Left lung (tissue), 10 donors: ENCODE data around the gene SHC4. TPM values are rescaled to one million over a fixed set of nuclear protein-coding genes. Genes with fewer than 3 reads are reported as not detected.

Experiments used
- ATAC-seq: fragments of 200-7000 bp; cut with Tn5 transposase; one replicate; pipeline ENCODE4 v1.9.1; 2020; ENCODE audit warnings: moderate library complexity
- DNase-seq, 4 donors: peaks; one replicate each; pipeline ENCODE4 v3.0.0-alpha.2; 2013 to 2020
- H3K27ac ChIP-seq, 2 donors: fragments of 200-600 bp; sonication (generic) in 1 of 2; one replicate each; pipeline versions ENCODE4 v1.5.0 to v1.8.0; 2020 to 2021
- H3K27me3 ChIP-seq, 2 donors: fragments of 200-600 bp; sonication (generic) in 1 of 2; one replicate each; pipeline versions ENCODE4 v1.5.0 to v1.8.0; 2020 to 2021
- H3K36me3 ChIP-seq, 2 donors: fragments of 200-600 bp; sonication (generic) in 1 of 2; one replicate each; pipeline versions ENCODE4 v1.5.0 to v1.8.0; 2020 to 2021
- H3K4me1 ChIP-seq, 2 donors: fragments of 200-600 bp; one replicate each; pipeline ENCODE4 v1.8.0; 2021
- H3K4me3 ChIP-seq, 2 donors: fragments of 200-600 bp; sonication (generic) in 1 of 2; one replicate each; pipeline versions ENCODE4 v1.5.0 to v1.8.0; 2020 to 2021; ENCODE audit warnings: mild to moderate bottlenecking in 1 of 2
- H3K9me3 ChIP-seq, 2 donors: fragments of 200-600 bp; sonication (generic) in 1 of 2; one replicate each; pipeline versions ENCODE4 v1.5.0 to v1.8.0; 2020 to 2021
- CTCF ChIP-seq, 2 donors: fragments of 200-600 bp; sonication (generic) in 1 of 2; IDR thresholded peaks; one replicate each; pipeline versions ENCODE4 v1.5.0 to v1.8.0; 2021; ENCODE audit warnings: antibody characterized with exemption in 2 of 2
- intact Hi-C, 2 donors: fragments of 100-400 bp; cut with DNase I; formaldehyde crosslinking; loops; one replicate each; pipeline versions ENCODE4 v1.11.2 to v1.14.2; 2022
- polyA plus RNA-seq, 6 donors: library from polyadenylated mRNA; unstranded; fragments of 120-200 nt; gene quantifications; one replicate each; pipeline ENCODE4 v1.2.1, GENCODE V29; 2013; ENCODE audit not compliant: insufficient read length in 6 of 6
- total RNA-seq, 2 donors: library from RNA; stranded (reverse); fragmentation: NEBNext Ultra II Directional; extraction: Animal tissue kit (Norgen Biotek cat#: 25700); gene quantifications; one replicate each; pipeline ENCODE4 v1.2.1, GENCODE V29; 2021
- donor health status: DM: no; HTN: yes; CAD: no.
- donor health status: DM: no; HTN: no; CAD: no.

SHC4 gene
- total and polyA plus RNA-seq, 8 donors, result 0.44 to 1.4 (median 0.98) TPM

- no peaks in the 10 kb centered on the region for H3K9me3 ChIP-seq
- intact Hi-C loops, result no loop called here
- H3K4me1 ChIP-seq, result peaks cover 0 to 20% of the 10 kb centered on the region in 2 donors
- no peak overlapping the region for H3K27ac ChIP-seq
- H3K27me3 ChIP-seq, result no peaks in the 10 kb centered on the region
- no peak for ATAC-seq
- no peak for DNase-seq
- H3K36me3 ChIP-seq, result no peaks in the 10 kb centered on the region
- no peak for TF ChIP-seq CTCF (IDR thresholded peaks at IDR 0.05)
- no peak overlapping the region for H3K4me3 ChIP-seq
These were observed 83.6 kb downstream of the SHC4 start for GRCh38 chr15:48880070-48880634.

GRCh38 chr15:48877630-48878595 lies 85.8 kb downstream of the SHC4 start, which contains the start of gene EID1:
Gene EID1, plus strand, starts transcription at chr15:48878134. Its CDS starts 43 bp downstream, at chr15:48878177.
- Histone ChIP-seq H3K4me1 (peaks cover 0 to 20% of the 10 kb centered on the region in 2 donors), H3K9me3 (no peaks in the 10 kb centered on the region), H3K4me3 (peak within 1 kb of the TSS; percentile 69 to 90), H3K27me3 (peaks cover 0 to 8% of the 10 kb centered on the region in 2 donors), H3K36me3 (no peaks in the 10 kb centered on the region), H3K27ac (peak within 1 kb of the TSS; percentile 90)
- no peak for TF ChIP-seq CTCF (IDR thresholded peaks at IDR 0.05)
- intact Hi-C loops, result no loop called here
- ATAC-seq (peak; percentile 100), DNase-seq (peak; percentile 92 to 98 (median 98))

- Histone ChIP-seq H3K9me3 (no peaks in the 10 kb centered on the region), H3K4me1 (peaks cover 0 to 20% of the 10 kb centered on the region in 2 donors), H3K27ac (no peak overlapping the region), H3K4me3 (no peak overlapping the region), H3K36me3 (no peaks in the 10 kb centered on the region), H3K27me3 (peaks cover 0 to 10% of the 10 kb centered on the region in 2 donors)
- ATAC-seq (no peak), DNase-seq (no peak)
- intact Hi-C loops, result no loop called here
- no peak for TF ChIP-seq CTCF (IDR thresholded peaks at IDR 0.05)
These were observed 87.7 kb downstream of the SHC4 start for GRCh38 chr15:48876057-48876456.

GRCh38 chr15:48875241-48875960 lies 88.3 kb downstream of the SHC4 start:
- ATAC-seq (no peak), DNase-seq (no peak)
- Histone ChIP-seq H3K4me1 (peaks cover 0 to 20% of the 10 kb centered on the region in 2 donors), H3K27me3 (peaks cover 0 to 10% of the 10 kb centered on the region in 2 donors), H3K36me3 (no peaks in the 10 kb centered on the region), H3K27ac (no peak overlapping the region), H3K4me3 (no peak overlapping the region), H3K9me3 (no peaks in the 10 kb centered on the region)
- no peak for TF ChIP-seq CTCF (IDR thresholded peaks at IDR 0.05)
- intact Hi-C loops, result no loop called here
